ENCODE measurements around the gene ZNF672. TPM values are rescaled to one million over a fixed set of nuclear protein-coding genes. Genes with fewer than 3 reads are reported as not detected.

ZNF672 gene
- total RNA-seq, 1 donor from 2014 or later, result 28.7 TPM

- TF ChIP-seq CTCF (IDR thresholded peaks at IDR 0.05; ENCODE audit: insufficient read depth, low read length, poor library complexity, severe bottlenecking), result no peak
- no peak for DNase-seq (ENCODE audit: low read depth)
- no peak overlapping the region for H3K4me3 ChIP-seq (ENCODE audit: low read depth, low read length)
- no peaks in the 10 kb centered on the region for H3K27me3 ChIP-seq (ENCODE audit: control insufficient read depth, insufficient read depth, low read length)
- H3K36me3 ChIP-seq (ENCODE audit: control insufficient read depth, insufficient read depth, low read length), result peaks cover 4% of the 10 kb centered on the region
These were observed 12.7 kb downstream of the ZNF672 start for GRCh38 chr1:248850536-248851251.

GRCh38 chr1:248851390-248851789, 13.4 kb downstream of the ZNF672 start:
- no peak for DNase-seq (ENCODE audit: low read depth)
- Histone ChIP-seq H3K4me3 (ENCODE audit: low read depth, low read length) (no peak overlapping the region), H3K36me3 (ENCODE audit: control insufficient read depth, insufficient read depth, low read length) (peaks cover 4% of the 10 kb centered on the region), H3K27me3 (ENCODE audit: control insufficient read depth, insufficient read depth, low read length) (no peaks in the 10 kb centered on the region)
- no peak for TF ChIP-seq CTCF (IDR thresholded peaks at IDR 0.05; ENCODE audit: insufficient read depth, low read length, poor library complexity, severe bottlenecking)

- TF ChIP-seq CTCF (IDR thresholded peaks at IDR 0.05; ENCODE audit: insufficient read depth, low read length, poor library complexity, severe bottlenecking), result no peak
- peaks cover 4% of the 10 kb centered on the region for H3K36me3 ChIP-seq (ENCODE audit: control insufficient read depth, insufficient read depth, low read length)
- H3K27me3 ChIP-seq (ENCODE audit: control insufficient read depth, insufficient read depth, low read length), result no peaks in the 10 kb centered on the region
- DNase-seq (ENCODE audit: low read depth), result no peak
- no peak overlapping the region for H3K4me3 ChIP-seq (ENCODE audit: low read depth, low read length)
These were observed 14.7 kb downstream of the ZNF672 start for GRCh38 chr1:248852481-248853405.

- Histone ChIP-seq H3K27me3 (ENCODE audit: control insufficient read depth, insufficient read depth, low read length) (no peaks in the 10 kb centered on the region), H3K4me3 (ENCODE audit: low read depth, low read length) (no peak overlapping the region), H3K36me3 (ENCODE audit: control insufficient read depth, insufficient read depth, low read length) (peaks cover 4% of the 10 kb centered on the region)
- TF ChIP-seq CTCF (IDR thresholded peaks at IDR 0.05; ENCODE audit: insufficient read depth, low read length, poor library complexity, severe bottlenecking), result no peak
- no peak for DNase-seq (ENCODE audit: low read depth)
These were observed 15.8 kb downstream of the ZNF672 start for GRCh38 chr1:248853663-248854375.

- DNase-seq (ENCODE audit: low read depth), result no peak
- no peaks in the 10 kb centered on the region for H3K27me3 ChIP-seq (ENCODE audit: control insufficient read depth, insufficient read depth, low read length)
- TF ChIP-seq CTCF (IDR thresholded peaks at IDR 0.05; ENCODE audit: insufficient read depth, low read length, poor library complexity, severe bottlenecking), result no peak
- H3K36me3 ChIP-seq (ENCODE audit: control insufficient read depth, insufficient read depth, low read length), result peaks cover 4% of the 10 kb centered on the region
- H3K4me3 ChIP-seq (ENCODE audit: low read depth, low read length), result no peak overlapping the region
These were observed 17.6 kb downstream of the ZNF672 start for GRCh38 chr1:248855580-248855979.
